Nephron (organoid): Measurements from ENCODE around the gene TAP2.

ENCODE experiments used
- H3K27ac Mint-ChIP-seq, 3 experiments: 2 replicates each; pipeline ENCODE4 v1.8.0; 2020; ENCODE audit warnings: mixed read lengths in 3 of 3, mild to moderate bottlenecking in 2 of 3, moderate library complexity in 1 of 3
- H3K27me3 Mint-ChIP-seq: 2 replicates; pipeline ENCODE4 v1.8.0; 2021; ENCODE audit warnings: low read depth, mild to moderate bottlenecking, moderate library complexity, mixed read lengths
- H3K36me3 Mint-ChIP-seq: 2 replicates; pipeline ENCODE4 v1.8.0; 2020; ENCODE audit warnings: low read depth, mixed read lengths
- H3K4me1 Mint-ChIP-seq: 2 replicates; pipeline ENCODE4 v1.8.0; 2020; ENCODE audit warnings: mixed read lengths
- H3K4me3 Mint-ChIP-seq, 3 experiments: 2 replicates each; pipeline ENCODE4 v1.8.0; 2020; ENCODE audit warnings: mild to moderate bottlenecking in 3 of 3, mixed read lengths in 3 of 3, moderate library complexity in 2 of 3
- H3K9me3 Mint-ChIP-seq: 2 replicates; pipeline ENCODE4 v1.8.0; 2020; ENCODE audit warnings: mixed read lengths
- TF ChIP-seq, protein P1 (sequence below), 3 experiments: fragments of 200-600 bp; sonication (generic); IDR thresholded peaks; one replicate each; pipeline ENCODE4 v1.5.0; 2021; ENCODE audit warnings: antibody characterized with exemption in 3 of 3; ENCODE audit not compliant: unreplicated experiment in 3 of 3

The TAP2 gene

GRCh38 chr6:32842021-32842650 lies 3.6 kb upstream of the TAP2 start:
- peak overlapping the region; percentile 55 to 76 (median 73) for H3K4me3 Mint-ChIP-seq
- H3K27me3 Mint-ChIP-seq = peaks cover 72% of the 10 kb centered on the region
- no peak overlapping the region for H3K27ac Mint-ChIP-seq
- peaks cover 18% of the 10 kb centered on the region for H3K4me1 Mint-ChIP-seq
- TF ChIP-seq, protein P1, sequence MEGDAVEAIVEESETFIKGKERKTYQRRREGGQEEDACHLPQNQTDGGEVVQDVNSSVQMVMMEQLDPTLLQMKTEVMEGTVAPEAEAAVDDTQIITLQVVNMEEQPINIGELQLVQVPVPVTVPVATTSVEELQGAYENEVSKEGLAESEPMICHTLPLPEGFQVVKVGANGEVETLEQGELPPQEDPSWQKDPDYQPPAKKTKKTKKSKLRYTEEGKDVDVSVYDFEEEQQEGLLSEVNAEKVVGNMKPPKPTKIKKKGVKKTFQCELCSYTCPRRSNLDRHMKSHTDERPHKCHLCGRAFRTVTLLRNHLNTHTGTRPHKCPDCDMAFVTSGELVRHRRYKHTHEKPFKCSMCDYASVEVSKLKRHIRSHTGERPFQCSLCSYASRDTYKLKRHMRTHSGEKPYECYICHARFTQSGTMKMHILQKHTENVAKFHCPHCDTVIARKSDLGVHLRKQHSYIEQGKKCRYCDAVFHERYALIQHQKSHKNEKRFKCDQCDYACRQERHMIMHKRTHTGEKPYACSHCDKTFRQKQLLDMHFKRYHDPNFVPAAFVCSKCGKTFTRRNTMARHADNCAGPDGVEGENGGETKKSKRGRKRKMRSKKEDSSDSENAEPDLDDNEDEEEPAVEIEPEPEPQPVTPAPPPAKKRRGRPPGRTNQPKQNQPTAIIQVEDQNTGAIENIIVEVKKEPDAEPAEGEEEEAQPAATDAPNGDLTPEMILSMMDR (IDR thresholded peaks at IDR 0.05; ENCODE audit: unreplicated experiment in 3 of 3) = no peak
- no peaks in the 10 kb centered on the region for H3K36me3 Mint-ChIP-seq
- no peaks in the 10 kb centered on the region for H3K9me3 Mint-ChIP-seq

GRCh38 chr6:32840604-32841246 lies 2.2 kb upstream of the TAP2 start:
- peaks cover 24% of the 10 kb centered on the region for H3K4me1 Mint-ChIP-seq
- H3K27me3 Mint-ChIP-seq = peaks cover 64% of the 10 kb centered on the region
- no peak overlapping the region for H3K27ac Mint-ChIP-seq
- H3K36me3 Mint-ChIP-seq = no peaks in the 10 kb centered on the region
- H3K4me3 Mint-ChIP-seq = peak overlapping the region in 1 of 3 experiments; percentile 58
- TF ChIP-seq, protein P1 (IDR thresholded peaks at IDR 0.05; ENCODE audit: unreplicated experiment in 3 of 3) = no peak
- no peaks in the 10 kb centered on the region for H3K9me3 Mint-ChIP-seq

- TF ChIP-seq, protein P1 (IDR thresholded peaks at IDR 0.05; ENCODE audit: unreplicated experiment in 3 of 3) = no peak
- Mint-ChIP-seq H3K4me3 (peak overlapping the region in 2 of 3 experiments; percentile 37 to 41), H3K27ac (no peak overlapping the region), H3K27me3 (peaks cover 55% of the 10 kb centered on the region), H3K4me1 (peaks cover 18% of the 10 kb centered on the region), H3K9me3 (no peaks in the 10 kb centered on the region), H3K36me3 (no peaks in the 10 kb centered on the region)
Observed at GRCh38 chr6:32839356-32839755, 817 bp upstream of the TAP2 start.

DNA sequence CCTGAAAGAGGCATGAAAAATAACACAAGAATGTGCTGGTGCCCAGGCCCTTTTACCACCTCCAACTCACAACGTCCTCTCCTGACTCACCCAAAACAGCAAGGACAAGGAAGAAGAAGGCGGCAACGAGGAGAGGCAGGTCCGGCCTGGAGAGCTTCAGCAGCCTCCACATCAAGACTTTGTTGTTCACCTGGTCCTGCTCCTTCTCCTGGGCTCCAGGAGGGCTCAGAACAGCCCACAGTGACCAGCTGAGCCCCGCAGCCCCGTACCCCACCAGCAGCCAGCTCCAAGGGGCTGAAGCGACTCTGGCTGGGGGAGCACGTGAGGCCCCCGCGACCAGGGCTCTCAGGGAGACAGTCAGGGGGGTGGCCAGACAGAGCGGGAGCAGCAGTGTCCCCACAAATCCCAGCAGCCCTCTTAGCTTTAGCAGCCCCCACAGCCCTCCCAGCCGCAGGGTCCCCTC lies 857 bp downstream of the TAP2 start:
- Mint-ChIP-seq H3K27ac (peak overlapping the region; percentile 75 to 95 (median 94)), H3K27me3 (peaks cover 40% of the 10 kb centered on the region), H3K4me1 (peaks cover 10% of the 10 kb centered on the region), H3K4me3 (peak overlapping the region; percentile 94 to 95 (median 95)), H3K9me3 (no peaks in the 10 kb centered on the region), H3K36me3 (no peaks in the 10 kb centered on the region)
- TF ChIP-seq, protein P1 (IDR thresholded peaks at IDR 0.05; ENCODE audit: unreplicated experiment in 3 of 3) = no peak

- peak overlapping the region; percentile 94 to 95 (median 95) for H3K4me3 Mint-ChIP-seq
- no peaks in the 10 kb centered on the region for H3K36me3 Mint-ChIP-seq
- H3K9me3 Mint-ChIP-seq = no peaks in the 10 kb centered on the region
- TF ChIP-seq, protein P1 (IDR thresholded peaks at IDR 0.05; ENCODE audit: unreplicated experiment in 3 of 3) = no peak
- peaks cover 10% of the 10 kb centered on the region for H3K4me1 Mint-ChIP-seq
- peak overlapping the region in 2 of 3 experiments; percentile 8 to 33 for H3K27ac Mint-ChIP-seq
- peaks cover 34% of the 10 kb centered on the region for H3K27me3 Mint-ChIP-seq
Observed at GRCh38 chr6:32836873-32837272, 1.7 kb downstream of the TAP2 start.
